HS-27A (cell line): ENCODE data around the gene CTSC.
A peak's percentile ranks its signal among the peaks of the same experiment; 100 is the strongest.
"Not testable (repeated sequence)": the region's sequence is repeated elsewhere in the genome, so short reads cannot be mapped to it uniquely, and the experiment has no call there.

ENCODE experiments used
- DNase-seq: peaks from one replicate; pipeline ENCODE4 v3.0.0-alpha.2; 2012; ENCODE audit warnings: low read depth, missing footprints

CTSC gene

GRCh38 chr11:88281317-88281712, 56.2 kb downstream of the CTSC start:
- no peak for DNase-seq

- no peak for DNase-seq
Observed at GRCh38 chr11:88280673-88281316, 56.7 kb downstream of the CTSC start.

- no peak for DNase-seq
Observed at GRCh38 chr11:88277349-88277915, 60.1 kb downstream of the CTSC start.

- no peak for DNase-seq
Observed at GRCh38 chr11:88275636-88276035, 61.9 kb downstream of the CTSC start.

GRCh38 chr11:88266919-88267318, 70.6 kb downstream of the CTSC start:
- no peak for DNase-seq

GRCh38 chr11:88266157-88266556, 71.4 kb downstream of the CTSC start:
- DNase-seq, result no peak

GRCh38 chr11:88259431-88259830, 78.1 kb downstream of the CTSC start:
- DNase-seq, result no peak

- no peak for DNase-seq
Observed at GRCh38 chr11:88252208-88252607, 85.3 kb downstream of the CTSC start.

- no peak for DNase-seq
Observed at GRCh38 chr11:88250566-88251242, 86.8 kb downstream of the CTSC start.

GRCh38 chr11:88249706-88250105, 87.8 kb downstream of the CTSC start:
- DNase-seq, result no peak

- DNase-seq, result peak; percentile 69
Observed at GRCh38 chr11:88246696-88247095, 90.8 kb downstream of the CTSC start.

- not testable (repeated sequence) for DNase-seq
Observed at GRCh38 chr11:88245576-88245975, 92.0 kb downstream of the CTSC start.
